OCI-LY3 (cell line): ENCODE results near the gene CNIH3.

ENCODE experiments used
- CTCF ChIP-seq: fragments of 200-600, 300-600 bp; sonication (generic); IDR thresholded peaks from 2 replicates; pipeline ENCODE4 v1.5.1; 2014; ENCODE audit warnings: antibody characterized with exemption, low read length, low read depth
- EZH2phosphoT487 ChIP-seq: fragments of 200-600 bp; shearing (Covaris generic); IDR thresholded peaks from 2 replicates; pipeline ENCODE4 v1.6.1; 2018; ENCODE audit warnings: antibody characterized with exemption, mixed run types, low read depth

GRCh38 chr1:224671076-224671475 lies 55.0 kb downstream of the CNIH3 start:
- TF ChIP-seq CTCF, result no peak
- TF ChIP-seq EZH2phosphoT487, result no peak
